BJ (cell line): ENCODE data around the gene SMIM20. TPM values are rescaled to one million over a fixed set of nuclear protein-coding genes. Genes with fewer than 3 reads are reported as not detected.

Experiments
- CTCF ChIA-PET: fragments of 350-600 bp; formaldehyde crosslinking; extraction: SDS; loops from one replicate; lab custom pipeline; 2021; ENCODE audit warnings: antibody characterized with exemption, inconsistent platforms; lab: Yijun Ruan, JAX
- POLR2A ChIA-PET: fragments of 300-600 bp; sonication (Branson Sonifier 250); formaldehyde crosslinking; extraction: SDS; loops from one replicate; lab custom pipeline; 2021; ENCODE audit warnings: antibody characterized with exemption; lab: Charles Lee
- DNase-seq: peaks from one replicate; pipeline ENCODE4 v3.0.0-alpha.2; 2011; ENCODE audit warnings: low read depth
- H3K27me3 ChIP-seq: 2 replicates; pipeline ENCODE4 v1.6.0; 2011; ENCODE audit warnings: low read length; ENCODE audit not compliant: control insufficient read depth, insufficient read depth
- H3K36me3 ChIP-seq: 2 replicates; pipeline ENCODE4 v1.5.1; 2011; ENCODE audit warnings: low read length; ENCODE audit not compliant: control insufficient read depth, insufficient read depth
- H3K4me3 ChIP-seq: 2 replicates; pipeline ENCODE4 v1.5.1; 2011; ENCODE audit warnings: low read depth, mild to moderate bottlenecking, control low read depth, low read length
- polyA plus RNA-seq: library from polyadenylated mRNA; depleted of rRNA; stranded (reverse); fragments of >200 nt; gene quantifications from 2 replicates; pipeline ENCODE4 v1.2.3, GENCODE V29; 2011
- TF ChIP-seq, protein P1 (sequence below): IDR thresholded peaks from 2 replicates; pipeline ENCODE4 v1.5.1; 2011; ENCODE audit warnings: low read depth, mild to moderate bottlenecking, control low read depth, inconsistent platforms, low read length, moderate library complexity; ENCODE audit not compliant: insufficient read depth

The SMIM20 gene
- polyA plus RNA-seq, 1 experiment, result 15.7 TPM

DNA sequence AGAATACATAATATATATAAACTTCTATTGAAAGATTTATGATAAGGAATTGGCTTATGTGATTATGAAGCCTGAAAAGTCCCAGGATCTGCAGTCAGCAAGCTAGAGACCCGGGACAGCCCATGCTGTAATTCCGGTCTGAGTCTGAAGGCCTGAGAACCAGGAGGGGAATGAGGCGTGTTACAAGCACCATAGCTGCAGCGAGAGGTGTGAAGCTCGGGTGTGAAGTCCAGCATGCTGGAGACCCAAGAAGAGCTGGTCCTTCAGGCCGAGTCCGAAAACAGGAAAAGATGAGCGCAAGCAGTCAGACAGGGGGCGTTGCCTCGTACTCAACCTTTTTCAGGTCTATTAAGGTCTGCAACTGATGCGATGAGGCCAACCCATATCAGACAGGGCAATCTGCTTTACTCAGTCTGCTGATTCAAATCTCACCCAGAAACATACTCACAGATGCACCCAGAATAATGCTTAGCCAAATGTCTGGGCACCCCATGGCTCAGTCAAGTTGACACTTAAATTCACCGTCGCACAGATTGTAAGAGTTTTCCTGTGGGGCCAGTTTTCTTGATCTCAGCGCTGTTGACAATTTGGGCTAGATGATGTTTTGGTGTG is 40.4 kb downstream of the SMIM20 start:
- TF ChIP-seq, protein P1, sequence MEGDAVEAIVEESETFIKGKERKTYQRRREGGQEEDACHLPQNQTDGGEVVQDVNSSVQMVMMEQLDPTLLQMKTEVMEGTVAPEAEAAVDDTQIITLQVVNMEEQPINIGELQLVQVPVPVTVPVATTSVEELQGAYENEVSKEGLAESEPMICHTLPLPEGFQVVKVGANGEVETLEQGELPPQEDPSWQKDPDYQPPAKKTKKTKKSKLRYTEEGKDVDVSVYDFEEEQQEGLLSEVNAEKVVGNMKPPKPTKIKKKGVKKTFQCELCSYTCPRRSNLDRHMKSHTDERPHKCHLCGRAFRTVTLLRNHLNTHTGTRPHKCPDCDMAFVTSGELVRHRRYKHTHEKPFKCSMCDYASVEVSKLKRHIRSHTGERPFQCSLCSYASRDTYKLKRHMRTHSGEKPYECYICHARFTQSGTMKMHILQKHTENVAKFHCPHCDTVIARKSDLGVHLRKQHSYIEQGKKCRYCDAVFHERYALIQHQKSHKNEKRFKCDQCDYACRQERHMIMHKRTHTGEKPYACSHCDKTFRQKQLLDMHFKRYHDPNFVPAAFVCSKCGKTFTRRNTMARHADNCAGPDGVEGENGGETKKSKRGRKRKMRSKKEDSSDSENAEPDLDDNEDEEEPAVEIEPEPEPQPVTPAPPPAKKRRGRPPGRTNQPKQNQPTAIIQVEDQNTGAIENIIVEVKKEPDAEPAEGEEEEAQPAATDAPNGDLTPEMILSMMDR, result no peak
- H3K36me3 ChIP-seq, result no peaks in the 10 kb centered on the region
- CTCF ChIA-PET, result interaction anchor here (1.4 to 1.6 kb wide), 2 partner anchors 8 to 13 kb away, joined by 4 to 7 read pairs; no protein-coding TSS in a partner anchor
- H3K4me3 ChIP-seq, result no peak overlapping the region
- POLR2A ChIA-PET, result no interaction called here
- DNase-seq, result no peak
- peaks cover 13% of the 10 kb centered on the region for H3K27me3 ChIP-seq

DNA sequence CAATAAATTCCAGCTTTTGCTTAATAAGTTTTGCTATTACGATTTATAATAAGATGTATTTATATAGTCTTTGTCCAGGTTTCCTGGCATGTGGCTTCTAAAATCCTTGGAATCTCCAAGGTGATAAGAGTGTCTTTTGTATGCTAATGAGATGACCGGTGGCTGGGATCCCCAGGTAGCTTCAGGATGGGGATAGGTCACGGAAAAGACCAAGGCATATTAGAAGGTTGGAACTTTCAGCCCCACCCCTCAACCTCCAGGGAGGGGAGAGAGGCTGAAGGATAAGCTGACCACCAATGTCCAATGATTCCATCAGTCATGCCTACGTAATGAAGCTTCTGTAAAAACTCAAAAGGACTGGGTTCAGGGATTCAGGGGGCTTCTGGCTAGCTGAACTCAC is 41.7 kb downstream of the SMIM20 start:
- ChIA-PET POLR2A (no interaction called here), CTCF (interaction anchor here (1.0 to 1.6 kb wide), 4 partner anchors 10 to 32 kb away, joined by 3 to 7 read pairs (median 4); no protein-coding TSS in a partner anchor)
- no peak for DNase-seq

DNA sequence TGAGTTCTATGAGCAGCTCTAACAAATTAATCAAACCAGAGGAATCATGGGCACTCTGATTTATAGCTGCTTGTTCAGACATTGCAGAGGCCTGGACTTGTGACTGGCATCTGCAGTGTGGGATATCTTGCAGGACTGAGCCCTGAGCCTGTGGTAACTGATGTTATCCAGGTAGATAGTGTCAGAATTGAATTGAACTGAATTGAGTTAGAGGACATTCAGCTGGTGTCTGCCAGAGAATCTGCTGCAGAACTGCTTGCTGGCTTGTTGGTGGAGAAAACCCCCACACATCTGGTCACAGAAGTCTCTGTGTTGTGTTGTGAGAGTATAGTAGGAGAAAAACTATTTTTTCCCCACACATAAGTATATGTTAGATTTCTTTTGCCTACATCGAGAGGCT is 42.2 kb downstream of the SMIM20 start:
- CTCF ChIA-PET, result interaction anchor here (1.0 kb wide), 2 partner anchors 10 to 13 kb away, joined by 3 to 6 read pairs; no protein-coding TSS in a partner anchor
- TF ChIP-seq, protein P1, result no peak
- peaks cover 10% of the 10 kb centered on the region; the same call in 1 of the 2 replicates for H3K27me3 ChIP-seq
- H3K36me3 ChIP-seq, result no peaks in the 10 kb centered on the region
- no peak for DNase-seq
- no peak overlapping the region for H3K4me3 ChIP-seq
- POLR2A ChIA-PET, result no interaction called here

More for the DNA sequence above, 41.7 kb downstream of the SMIM20 start:
- no peak overlapping the region for H3K4me3 ChIP-seq
- no peaks in the 10 kb centered on the region for H3K36me3 ChIP-seq
- peaks cover 10% of the 10 kb centered on the region; the same call in 1 of the 2 replicates for H3K27me3 ChIP-seq
- TF ChIP-seq, protein P1, result no peak

DNA sequence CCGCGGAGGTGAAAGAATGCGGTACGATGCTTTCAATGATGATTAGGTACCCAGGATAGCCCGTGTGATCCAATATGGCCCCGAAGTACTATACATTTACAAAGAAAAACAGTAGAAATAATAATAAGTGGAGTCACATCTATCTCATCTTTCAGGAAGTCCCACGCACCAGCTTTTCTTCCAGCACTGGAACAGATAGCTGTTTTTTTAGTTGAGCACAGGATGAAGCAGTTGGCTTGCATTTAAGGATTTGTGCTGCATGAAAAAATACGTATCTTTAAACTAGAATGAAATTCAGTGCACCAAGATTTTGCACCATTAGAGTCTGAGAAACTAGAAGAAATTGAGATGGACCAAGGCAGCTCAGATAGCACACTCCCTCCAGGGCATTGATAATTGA is 44.1 kb downstream of the SMIM20 start:
- DNase-seq, result no peak

DNA sequence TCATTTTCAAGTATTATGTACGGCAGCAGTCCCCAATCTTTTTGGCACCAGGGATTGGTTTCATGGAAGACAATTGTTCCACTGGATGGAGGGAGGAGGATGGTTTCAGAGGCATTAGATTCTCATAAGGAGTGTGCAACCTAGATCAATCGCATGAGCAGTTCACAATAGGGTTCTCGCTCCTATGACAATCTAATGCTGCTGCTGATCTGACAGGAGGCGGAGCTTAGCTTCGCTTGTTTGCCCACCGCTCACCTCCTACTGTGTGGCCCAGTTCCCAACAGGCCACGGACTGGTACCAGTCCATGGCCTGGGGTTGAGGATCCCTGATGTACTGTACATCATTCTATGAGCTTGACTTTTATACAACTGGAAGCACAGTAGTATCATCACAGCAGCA is 48.4 kb downstream of the SMIM20 start:
- TF ChIP-seq, protein P1, result no peak
- H3K4me3 ChIP-seq, result no peak overlapping the region
- POLR2A ChIA-PET, result no interaction called here
- peaks cover 6% of the 10 kb centered on the region for H3K27me3 ChIP-seq
- CTCF ChIA-PET, result interaction anchor here (1.9 kb wide), 1 partner anchor 26 kb away, joined by 6 read pairs; no protein-coding TSS in a partner anchor
- no peak for DNase-seq
- H3K36me3 ChIP-seq, result no peaks in the 10 kb centered on the region

More for the DNA sequence above, 44.1 kb downstream of the SMIM20 start:
- ChIA-PET POLR2A (no interaction called here), CTCF (no interaction called here)
- Histone ChIP-seq H3K36me3 (no peaks in the 10 kb centered on the region), H3K27me3 (peaks cover 5% of the 10 kb centered on the region; the same call in 1 of the 2 replicates), H3K4me3 (no peak overlapping the region)
- TF ChIP-seq, protein P1, result no peak
